AML-193 (cell line): ENCODE measurements around the gene RSPO3.
"Not testable (repeated sequence)": the region's sequence is repeated elsewhere in the genome, so short reads cannot be mapped to it uniquely, and the experiment has no call there.

Source experiments
- DNase-seq, 2 experiments: peaks; one replicate each; lab custom pipeline; 2025; lab: John Stamatoyannopoulos, UW

The RSPO3 gene

GRCh38 chr6:127118298-127119101 lies at the start of gene RSPO3:
Gene RSPO3 (plus strand): TSS chr6:127118671. CDS start chr6:127119193, 522 bp downstream.
- DNase-seq, result no peak

GRCh38 chr6:127069659-127070279 lies 48.7 kb upstream of the RSPO3 start:
- peak; percentile 22 to 34 for DNase-seq

- no peak for DNase-seq
Measured at GRCh38 chr6:127073222-127073621, 45.2 kb upstream of the RSPO3 start.

GRCh38 chr6:127076466-127076865 lies 42.0 kb upstream of the RSPO3 start:
- DNase-seq, result no peak

- DNase-seq, result no peak
Measured at GRCh38 chr6:127077886-127078285, 40.6 kb upstream of the RSPO3 start.

GRCh38 chr6:127078669-127079068 lies 39.8 kb upstream of the RSPO3 start:
- no peak for DNase-seq

GRCh38 chr6:127079681-127080080 lies 38.8 kb upstream of the RSPO3 start:
- DNase-seq, result no peak

GRCh38 chr6:127080081-127080480 lies 38.4 kb upstream of the RSPO3 start:
- DNase-seq, result no peak

GRCh38 chr6:127083231-127083962 lies 35.1 kb upstream of the RSPO3 start:
- DNase-seq, result no peak

GRCh38 chr6:127083963-127084310 lies 34.5 kb upstream of the RSPO3 start:
- DNase-seq, result no peak

- DNase-seq, result no peak
Measured at GRCh38 chr6:127085181-127085580, 33.3 kb upstream of the RSPO3 start.

- no peak for DNase-seq
Measured at GRCh38 chr6:127090051-127090450, 28.4 kb upstream of the RSPO3 start.

- DNase-seq, result no peak
Measured at GRCh38 chr6:127092466-127092865, 26.0 kb upstream of the RSPO3 start.

- DNase-seq, result no peak
Measured at GRCh38 chr6:127094791-127095190, 23.7 kb upstream of the RSPO3 start.

- no peak for DNase-seq
Measured at GRCh38 chr6:127096167-127096566, 22.3 kb upstream of the RSPO3 start.

GRCh38 chr6:127097442-127097841 lies 21.0 kb upstream of the RSPO3 start:
- DNase-seq, result not testable (repeated sequence)

- DNase-seq, result peak; percentile 83 to 95
Measured at GRCh38 chr6:127100510-127101140, 17.8 kb upstream of the RSPO3 start.

GRCh38 chr6:127102299-127102698 lies 16.2 kb upstream of the RSPO3 start:
- peak; percentile 96 for DNase-seq

GRCh38 chr6:127102859-127103258 lies 15.6 kb upstream of the RSPO3 start:
- DNase-seq, result no peak

- no peak for DNase-seq
Measured at GRCh38 chr6:127103482-127103881, 15.0 kb upstream of the RSPO3 start.

- DNase-seq, result no peak
Measured at GRCh38 chr6:127107916-127108315, 10.6 kb upstream of the RSPO3 start.

- DNase-seq, result no peak
Measured at GRCh38 chr6:127110712-127111111, 7.8 kb upstream of the RSPO3 start.
